HEK293T (cell line): Measurements from ENCODE around the gene RTCB.

Experiments used
- L3MBTL2 ChIP-seq: fragments of 450-650 bp; conservative IDR thresholded peaks from 2 replicates; pipeline ENCODE4 v1.6.1; 2016; ENCODE audit warnings: mild to moderate bottlenecking
- LEF1 ChIP-seq: fragments of 450-650 bp; IDR thresholded peaks from 2 replicates; pipeline ENCODE4 v1.6.1; 2017; ENCODE audit warnings: mild to moderate bottlenecking, borderline replicate concordance
- NFRKB ChIP-seq: fragments of 450-650 bp; IDR thresholded peaks from 2 replicates; pipeline ENCODE4 v1.6.1; 2016; ENCODE audit warnings: mild to moderate bottlenecking, moderate library complexity
- TARDBP ChIP-seq: fragments of 450-650 bp; IDR thresholded peaks from 2 replicates; pipeline ENCODE4 v1.6.1; 2016

GRCh38 chr22:32401486-32401885 is 10.6 kb downstream of the RTCB start:
- no peak for TF ChIP-seq TARDBP
- TF ChIP-seq L3MBTL2, result no peak
- no peak for TF ChIP-seq NFRKB
- no peak for TF ChIP-seq LEF1
